ES-I3 (cell line): ENCODE data around the gene CACNB1.
"Not testable (repeated sequence)": the region's sequence is repeated elsewhere in the genome, so short reads cannot be mapped to it uniquely, and the experiment has no call there.

Experiments used
- H3K36me3 ChIP-seq: 2 replicates; pipeline ENCODE4 v1.6.1; 2013; ENCODE audit warnings: mild to moderate bottlenecking, low read length, control low read depth, moderate library complexity; ENCODE audit not compliant: insufficient read depth
- H3K4me1 ChIP-seq: 2 replicates; pipeline ENCODE4 v1.6.1; 2013; ENCODE audit warnings: mild to moderate bottlenecking, control low read depth, low read length; ENCODE audit not compliant: insufficient read depth
- H3K9ac ChIP-seq: 2 replicates; pipeline ENCODE4 v1.6.1; 2013; ENCODE audit warnings: low read depth, mild to moderate bottlenecking, low read length, moderate library complexity
- H3K9me3 ChIP-seq: 2 replicates; pipeline ENCODE4 v1.6.1; 2013; ENCODE audit warnings: mild to moderate bottlenecking, low read length, moderate library complexity; ENCODE audit not compliant: control insufficient read depth, insufficient read depth

CACNB1 gene

DNA sequence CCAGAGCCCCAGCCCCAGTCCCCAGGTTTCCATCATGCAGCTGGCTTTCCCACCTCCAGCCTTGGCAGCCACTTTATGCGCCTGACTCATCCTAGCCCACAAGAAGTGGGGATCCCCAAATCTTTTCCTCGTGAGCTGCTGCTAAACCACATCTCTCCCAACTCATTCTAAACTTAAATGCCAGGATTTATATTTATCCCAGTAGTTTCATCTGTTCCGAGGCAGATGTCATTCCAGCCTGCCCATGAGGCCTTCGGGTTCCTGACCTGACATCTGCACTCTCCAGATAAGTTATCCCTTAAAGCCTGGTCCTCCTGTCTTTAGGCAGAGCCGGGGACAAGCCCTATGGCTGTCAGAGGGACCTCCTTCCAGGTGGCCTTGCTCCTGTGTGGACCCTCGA, 62.6 kb downstream of the CACNB1 start:
- H3K36me3 ChIP-seq: no peaks in the 10 kb centered on the region
- H3K4me1 ChIP-seq: peaks cover 15% of the 10 kb centered on the region; the same call in 1 of the 2 replicates
- H3K9me3 ChIP-seq: no peaks in the 10 kb centered on the region
- no peak overlapping the region for H3K9ac ChIP-seq

GRCh38 chr17:39132192-39132610, 65.3 kb downstream of the CACNB1 start:
- Histone ChIP-seq H3K36me3 (no peaks in the 10 kb centered on the region), H3K9me3 (no peaks in the 10 kb centered on the region), H3K9ac (no peak overlapping the region), H3K4me1 (peaks cover 6% of the 10 kb centered on the region; the same call in 1 of the 2 replicates)

GRCh38 chr17:39131616-39132015, 65.9 kb downstream of the CACNB1 start:
- no peaks in the 10 kb centered on the region for H3K9me3 ChIP-seq
- no peaks in the 10 kb centered on the region for H3K36me3 ChIP-seq
- H3K4me1 ChIP-seq: peaks cover 6% of the 10 kb centered on the region; the same call in 1 of the 2 replicates
- H3K9ac ChIP-seq: no peak overlapping the region

- Histone ChIP-seq H3K9me3 (no peaks in the 10 kb centered on the region), H3K9ac (no peak overlapping the region), H3K4me1 (peaks cover 6% of the 10 kb centered on the region; the same call in 1 of the 2 replicates), H3K36me3 (no peaks in the 10 kb centered on the region)
Measured at GRCh38 chr17:39130205-39130604, 67.3 kb downstream of the CACNB1 start.

- not testable (repeated sequence) for H3K4me1 ChIP-seq, H3K36me3 ChIP-seq, H3K9ac ChIP-seq, H3K9me3 ChIP-seq
Measured at GRCh38 chr17:39129544-39129943, 67.9 kb downstream of the CACNB1 start.

DNA sequence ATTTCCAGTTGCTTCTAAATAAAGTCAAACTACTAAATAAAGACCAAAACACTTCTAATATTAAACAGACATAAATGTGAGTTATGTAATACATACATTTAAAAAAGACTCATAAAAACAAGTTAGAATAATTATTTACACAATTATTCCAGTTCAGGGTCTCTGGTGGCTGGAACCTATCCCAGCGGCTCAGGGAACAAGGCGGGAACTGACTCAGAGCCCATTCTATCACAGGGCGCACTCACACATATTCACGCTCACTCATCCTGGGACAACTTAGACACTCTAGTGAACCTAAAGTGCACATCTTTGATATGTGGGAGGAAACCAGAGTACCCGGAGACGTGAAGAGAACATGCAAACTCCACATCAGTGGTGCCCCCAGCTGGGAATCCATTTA, 71.0 kb downstream of the CACNB1 start:
- Histone ChIP-seq H3K9ac (no peak overlapping the region), H3K9me3 (no peaks in the 10 kb centered on the region), H3K36me3 (no peaks in the 10 kb centered on the region), H3K4me1 (no peaks in the 10 kb centered on the region; the same call in 1 of the 2 replicates)

GRCh38 chr17:39125143-39125875, 72.2 kb downstream of the CACNB1 start:
- H3K9me3 ChIP-seq: no peaks in the 10 kb centered on the region
- H3K36me3 ChIP-seq: no peaks in the 10 kb centered on the region
- no peaks in the 10 kb centered on the region for H3K4me1 ChIP-seq
- no peak overlapping the region for H3K9ac ChIP-seq

GRCh38 chr17:39123627-39124026, 73.8 kb downstream of the CACNB1 start:
- H3K36me3 ChIP-seq: no peaks in the 10 kb centered on the region
- H3K4me1 ChIP-seq: no peaks in the 10 kb centered on the region
- H3K9ac ChIP-seq: no peak overlapping the region
- H3K9me3 ChIP-seq: no peaks in the 10 kb centered on the region
